ENCODE data around the gene PTPRD. TPM values are rescaled to one million over a fixed set of nuclear protein-coding genes. Genes with fewer than 3 reads are reported as not detected.

The PTPRD gene
- total RNA-seq, 1 experiment from 2014 or later: not detected

- intact Hi-C loops (cut with micrococcal nuclease; ENCODE audit: unreplicated experiment): no loop called here
- no peak for TF ChIP-seq EZH2 (IDR thresholded peaks at IDR 0.05; ENCODE audit: borderline replicate concordance, low read depth, low read length, poor library complexity, severe bottlenecking)
- TF ChIP-seq CTCF (conservative IDR thresholded peaks at IDR 0.05; ENCODE audit: low read depth, low read length): no peak
- H3K27me3 ChIP-seq (replicated peaks; ENCODE audit: insufficient read depth, low read depth, low read length, poor library complexity): no peaks in the 10 kb centered on the region
- ChIA-PET POLR2A (ENCODE audit: low non-redundant PET) (no interaction called here), CTCF (no interaction called here)
- H3K9me3 ChIP-seq (ENCODE audit: low read depth, low read length, poor library complexity, severe bottlenecking): no peaks in the 10 kb centered on the region
- no peaks in the 10 kb centered on the region for H3K4me1 ChIP-seq (ENCODE audit: insufficient read depth, low read length, poor library complexity, severe bottlenecking)
- no TSS peak for BruUV-seq (replicated peaks)
- no peak overlapping the region for H3K4me3 ChIP-seq (ENCODE audit: low read depth, low read length, poor library complexity, severe bottlenecking)
- no peak overlapping the region for H3K27ac ChIP-seq (ENCODE audit: low read depth, low read length, poor library complexity, severe bottlenecking)
- no peaks in the 10 kb centered on the region for H3K36me3 ChIP-seq (ENCODE audit: insufficient read depth, low read length, poor library complexity, severe bottlenecking)
- no peak for DNase-seq (ENCODE audit: low spot score)
These were observed 408.5 kb downstream of the PTPRD start for GRCh38 chr9:10204276-10204675.

GRCh38 chr9:10173561-10173960 lies 439.2 kb downstream of the PTPRD start:
- Histone ChIP-seq H3K36me3 (ENCODE audit: insufficient read depth, low read length, poor library complexity, severe bottlenecking) (no peaks in the 10 kb centered on the region), H3K4me1 (ENCODE audit: insufficient read depth, low read length, poor library complexity, severe bottlenecking) (no peaks in the 10 kb centered on the region), H3K27me3 (replicated peaks; ENCODE audit: insufficient read depth, low read depth, low read length, poor library complexity) (no peaks in the 10 kb centered on the region), H3K27ac (ENCODE audit: low read depth, low read length, poor library complexity, severe bottlenecking) (no peak overlapping the region), H3K4me3 (ENCODE audit: low read depth, low read length, poor library complexity, severe bottlenecking) (no peak overlapping the region), H3K9me3 (ENCODE audit: low read depth, low read length, poor library complexity, severe bottlenecking) (no peaks in the 10 kb centered on the region)
- CTCF ChIA-PET: no interaction called here
- no TSS peak for BruUV-seq (replicated peaks)
- no peak for DNase-seq (ENCODE audit: low spot score)
- intact Hi-C loops (cut with micrococcal nuclease; ENCODE audit: unreplicated experiment): no loop called here
- POLR2A ChIA-PET (ENCODE audit: low non-redundant PET): no interaction called here
- no peak for TF ChIP-seq CTCF (conservative IDR thresholded peaks at IDR 0.05; ENCODE audit: low read depth, low read length)
- no peak for TF ChIP-seq EZH2 (IDR thresholded peaks at IDR 0.05; ENCODE audit: borderline replicate concordance, low read depth, low read length, poor library complexity, severe bottlenecking)

GRCh38 chr9:10172476-10172875 lies 440.3 kb downstream of the PTPRD start:
- Histone ChIP-seq H3K36me3 (ENCODE audit: insufficient read depth, low read length, poor library complexity, severe bottlenecking) (no peaks in the 10 kb centered on the region), H3K4me3 (ENCODE audit: low read depth, low read length, poor library complexity, severe bottlenecking) (no peak overlapping the region), H3K27ac (ENCODE audit: low read depth, low read length, poor library complexity, severe bottlenecking) (no peak overlapping the region), H3K4me1 (ENCODE audit: insufficient read depth, low read length, poor library complexity, severe bottlenecking) (no peaks in the 10 kb centered on the region), H3K27me3 (replicated peaks; ENCODE audit: insufficient read depth, low read depth, low read length, poor library complexity) (no peaks in the 10 kb centered on the region), H3K9me3 (ENCODE audit: low read depth, low read length, poor library complexity, severe bottlenecking) (no peaks in the 10 kb centered on the region)
- ChIA-PET CTCF (no interaction called here), POLR2A (ENCODE audit: low non-redundant PET) (no interaction called here)
- DNase-seq (ENCODE audit: low spot score): no peak
- no TSS peak for BruUV-seq (replicated peaks)
- no peak for TF ChIP-seq CTCF (conservative IDR thresholded peaks at IDR 0.05; ENCODE audit: low read depth, low read length)
- no peak for TF ChIP-seq EZH2 (IDR thresholded peaks at IDR 0.05; ENCODE audit: borderline replicate concordance, low read depth, low read length, poor library complexity, severe bottlenecking)
- intact Hi-C loops (cut with micrococcal nuclease; ENCODE audit: unreplicated experiment): no loop called here
